Epithelial cell of esophagus (primary cell): Measurements from ENCODE around the gene POLR2I.
A peak's percentile ranks its signal among the peaks of the same experiment; 100 is the strongest.

Source experiments
- DNase-seq: peaks from one replicate; pipeline ENCODE4 v3.0.0; 2010; ENCODE audit warnings: low read depth
- H3K4me3 ChIP-seq: 2 replicates; pipeline ENCODE4 v1.5.1; 2011; ENCODE audit warnings: mild to moderate bottlenecking, low read length, control low read depth
- TF ChIP-seq, protein P1 (sequence below): IDR thresholded peaks from 2 replicates; pipeline ENCODE4 v1.5.1; 2011; ENCODE audit warnings: low read depth, mild to moderate bottlenecking, low read length, control low read depth, inconsistent platforms; ENCODE audit not compliant: insufficient read depth; ENCODE audit errors: missing control alignments

The POLR2I gene

DNA sequence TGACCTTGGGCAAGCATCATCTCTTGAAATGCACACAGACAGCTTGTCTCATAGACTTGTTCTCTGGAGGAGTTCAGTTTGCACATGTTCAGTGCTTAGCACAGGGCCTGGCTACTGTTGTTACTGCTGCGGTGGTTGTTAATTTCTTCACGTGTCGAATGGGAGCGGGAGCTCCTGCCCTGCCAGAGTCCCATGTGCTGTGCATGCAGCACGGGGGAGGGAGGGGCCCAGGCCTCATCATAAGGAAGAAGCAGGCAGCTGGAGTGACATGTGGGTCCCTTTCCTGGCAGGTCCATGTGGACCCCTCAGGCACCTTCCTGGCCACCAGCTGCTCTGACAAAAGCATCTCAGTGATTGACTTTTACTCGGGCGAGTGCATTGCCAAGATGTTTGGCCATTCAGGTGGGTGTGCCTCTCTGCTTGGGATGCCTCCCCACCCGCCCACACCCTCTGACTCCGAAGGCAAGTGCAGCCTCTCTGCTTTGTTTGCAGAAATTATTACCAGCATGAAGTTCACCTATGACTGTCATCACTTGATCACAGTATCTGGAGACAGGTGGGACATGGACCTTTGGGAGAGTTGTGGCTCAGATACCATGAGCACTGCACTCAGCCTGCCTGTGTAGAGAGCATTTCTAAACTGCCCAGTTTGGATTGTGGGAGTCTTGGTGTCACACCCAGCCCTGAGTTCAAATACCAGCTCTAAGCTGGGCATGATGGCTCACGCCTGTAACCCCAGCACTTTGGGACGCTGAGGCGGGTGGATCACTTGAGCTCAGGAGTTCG lies 23.6 kb downstream of the POLR2I start:
- DNase-seq, result peak; percentile 9
- TF ChIP-seq, protein P1, sequence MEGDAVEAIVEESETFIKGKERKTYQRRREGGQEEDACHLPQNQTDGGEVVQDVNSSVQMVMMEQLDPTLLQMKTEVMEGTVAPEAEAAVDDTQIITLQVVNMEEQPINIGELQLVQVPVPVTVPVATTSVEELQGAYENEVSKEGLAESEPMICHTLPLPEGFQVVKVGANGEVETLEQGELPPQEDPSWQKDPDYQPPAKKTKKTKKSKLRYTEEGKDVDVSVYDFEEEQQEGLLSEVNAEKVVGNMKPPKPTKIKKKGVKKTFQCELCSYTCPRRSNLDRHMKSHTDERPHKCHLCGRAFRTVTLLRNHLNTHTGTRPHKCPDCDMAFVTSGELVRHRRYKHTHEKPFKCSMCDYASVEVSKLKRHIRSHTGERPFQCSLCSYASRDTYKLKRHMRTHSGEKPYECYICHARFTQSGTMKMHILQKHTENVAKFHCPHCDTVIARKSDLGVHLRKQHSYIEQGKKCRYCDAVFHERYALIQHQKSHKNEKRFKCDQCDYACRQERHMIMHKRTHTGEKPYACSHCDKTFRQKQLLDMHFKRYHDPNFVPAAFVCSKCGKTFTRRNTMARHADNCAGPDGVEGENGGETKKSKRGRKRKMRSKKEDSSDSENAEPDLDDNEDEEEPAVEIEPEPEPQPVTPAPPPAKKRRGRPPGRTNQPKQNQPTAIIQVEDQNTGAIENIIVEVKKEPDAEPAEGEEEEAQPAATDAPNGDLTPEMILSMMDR, result no peak
- no peak overlapping the region for H3K4me3 ChIP-seq

DNA sequence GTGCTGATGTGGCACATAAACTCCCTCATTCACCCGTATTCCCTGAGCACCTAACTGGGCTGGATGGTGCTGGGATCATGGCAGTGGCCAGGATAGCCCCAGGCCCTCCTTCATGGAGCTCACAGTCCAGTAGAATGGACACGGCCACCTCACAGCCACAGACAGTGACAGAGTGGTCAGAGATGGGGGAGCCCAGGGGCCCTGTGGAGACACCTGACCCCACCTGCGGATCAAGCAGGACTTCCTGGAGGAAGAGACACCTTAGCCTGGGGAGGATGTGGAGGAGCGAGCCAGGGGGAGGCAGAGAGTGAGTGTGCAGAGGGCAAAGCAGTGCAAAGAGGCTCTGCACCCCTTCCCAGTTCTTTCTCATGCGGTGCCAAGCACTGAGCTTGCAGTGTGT lies 24.8 kb downstream of the POLR2I start:
- no peak overlapping the region for H3K4me3 ChIP-seq
- TF ChIP-seq, protein P1, result no peak
- DNase-seq, result no peak

DNA sequence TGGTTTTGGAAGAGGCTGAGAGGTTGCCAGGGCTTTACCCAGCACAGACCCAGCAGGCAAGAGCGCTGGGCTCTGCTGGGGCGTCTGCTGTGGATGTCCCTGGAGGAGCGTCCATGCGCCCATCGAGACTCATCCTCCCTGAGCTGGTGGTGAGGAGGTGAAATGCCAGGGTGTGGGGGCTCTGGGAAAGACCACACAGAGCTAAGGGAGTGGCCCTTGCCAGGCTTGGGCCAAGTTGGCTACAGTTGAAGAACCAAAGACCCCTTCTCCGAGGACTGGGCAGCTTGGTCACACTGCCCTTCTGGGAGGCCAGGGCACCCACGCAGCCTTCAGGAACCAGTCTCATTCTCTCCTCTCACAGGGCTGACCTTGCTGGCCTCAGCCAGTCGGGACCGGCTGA lies 28.3 kb downstream of the POLR2I start:
- TF ChIP-seq, protein P1, result no peak
- no peak overlapping the region for H3K4me3 ChIP-seq
- DNase-seq, result no peak

DNA sequence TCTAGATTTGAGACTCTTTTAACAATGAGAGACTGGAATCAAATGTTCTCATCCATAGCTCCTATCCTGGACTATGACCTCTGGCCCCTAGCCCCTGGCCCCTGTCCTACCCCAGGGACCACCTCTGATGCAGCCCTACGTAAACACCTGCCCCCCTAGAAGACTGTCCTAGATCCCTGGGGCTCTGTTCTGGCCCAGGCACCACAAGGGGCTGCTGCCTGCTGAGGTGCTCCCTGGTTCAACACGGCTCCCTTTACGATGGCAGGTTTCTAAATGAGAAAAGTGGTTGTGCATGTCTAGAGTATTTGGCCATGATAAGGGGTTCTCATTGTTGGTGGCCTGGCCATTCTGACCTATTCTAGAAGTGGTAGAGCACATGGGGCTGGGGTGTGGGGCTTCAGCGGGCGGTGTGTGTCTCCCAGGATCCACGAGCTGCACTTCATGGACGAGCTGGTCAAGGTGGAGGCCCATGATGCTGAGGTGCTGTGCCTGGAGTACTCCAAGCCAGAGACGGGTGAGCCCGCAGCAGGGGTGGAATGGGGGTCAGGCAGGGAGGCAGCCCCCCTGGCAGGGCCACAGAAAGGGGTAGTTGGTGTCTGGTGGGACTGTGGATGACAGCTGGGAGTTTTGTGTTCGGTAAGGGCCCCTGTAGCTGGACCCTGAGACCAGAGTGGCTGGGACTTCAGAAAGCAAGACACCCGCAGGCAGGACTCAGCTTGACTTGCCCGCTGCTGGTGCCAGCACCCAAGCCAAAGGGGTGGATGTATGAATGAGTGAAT lies 30.3 kb downstream of the POLR2I start:
- no peak for DNase-seq
- TF ChIP-seq, protein P1, result no peak

DNA sequence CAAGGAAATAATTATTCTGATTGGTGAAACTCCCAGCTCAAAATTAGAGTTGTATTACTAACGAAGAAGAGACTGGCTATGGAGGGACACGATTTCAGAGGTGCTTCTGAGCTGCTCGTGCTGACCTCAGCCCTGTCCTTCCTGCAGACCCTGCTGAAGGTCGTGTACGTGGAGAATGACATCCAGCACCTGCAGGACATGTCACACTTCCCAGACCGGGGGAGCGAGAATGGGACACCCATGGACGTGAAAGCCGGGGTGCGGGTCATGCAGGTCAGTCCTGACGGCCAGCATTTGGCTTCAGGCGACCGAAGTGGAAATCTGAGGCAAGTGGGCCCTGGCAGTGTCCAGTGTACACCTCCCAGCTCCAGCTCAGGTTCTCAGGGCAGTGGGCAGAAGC lies 31.8 kb downstream of the POLR2I start:
- DNase-seq, result no peak
- H3K4me3 ChIP-seq, result no peak overlapping the region
- TF ChIP-seq, protein P1, result no peak

More for the DNA sequence above, 30.3 kb downstream of the POLR2I start:
- H3K4me3 ChIP-seq, result no peak overlapping the region

DNA sequence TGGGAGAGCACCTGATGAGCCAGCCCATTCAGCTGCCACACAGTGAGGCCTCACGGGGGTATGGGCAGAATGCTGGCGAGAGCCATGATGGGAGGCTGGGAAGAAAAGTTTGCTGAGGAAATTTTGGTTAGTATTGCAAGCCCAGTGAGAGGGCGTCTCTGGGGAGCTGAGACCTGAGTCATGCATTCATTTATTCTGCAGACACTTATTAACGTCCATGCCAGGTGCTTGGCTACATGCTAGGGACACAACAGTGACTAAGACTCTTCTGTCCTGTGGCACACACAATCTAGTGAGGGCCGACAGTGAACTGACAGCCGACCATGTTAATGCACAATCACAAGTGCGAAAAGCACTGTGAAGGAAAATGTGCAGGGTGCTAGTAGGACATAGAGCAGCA lies 32.8 kb downstream of the POLR2I start:
- TF ChIP-seq, protein P1, result no peak
- H3K4me3 ChIP-seq, result no peak overlapping the region
- DNase-seq, result no peak
